ENCODE data around the gene SLC16A13.

The SLC16A13 gene

GRCh38 chr17:7026471-7027115, 9.2 kb upstream of the SLC16A13 start:
- Mint-ChIP-seq H3K4me1 (peaks cover 62% of the 10 kb centered on the region), H3K4me3 (no peak overlapping the region)

GRCh38 chr17:7027335-7027734, 8.5 kb upstream of the SLC16A13 start:
- H3K27me3 Mint-ChIP-seq = peaks cover 22% of the 10 kb centered on the region
- no peak for DNase-seq
- H3K4me1 Mint-ChIP-seq = peaks cover 62% of the 10 kb centered on the region
- H3K27ac Mint-ChIP-seq = no peak overlapping the region
- H3K4me3 Mint-ChIP-seq = no peak overlapping the region
- CTCF ChIA-PET = no interaction called here
- peaks cover 9% of the 10 kb centered on the region for H3K36me3 Mint-ChIP-seq
- H3K9me3 Mint-ChIP-seq = peaks cover 3% of the 10 kb centered on the region

More at GRCh38 chr17:7026471-7027115, 9.2 kb upstream of the SLC16A13 start:
- Mint-ChIP-seq H3K9me3 (peaks cover 3% of the 10 kb centered on the region), H3K27ac (no peak overlapping the region), H3K36me3 (peaks cover 8% of the 10 kb centered on the region), H3K27me3 (peaks cover 29% of the 10 kb centered on the region)
- CTCF ChIA-PET = interaction anchor here (8.4 kb wide), 1 partner anchor 112 kb away, joined by 51 read pairs; no protein-coding TSS in a partner anchor
- DNase-seq = no peak

- Mint-ChIP-seq H3K27me3 (peaks cover 4% of the 10 kb centered on the region), H3K9me3 (peaks cover 3% of the 10 kb centered on the region), H3K4me1 (peaks cover 59% of the 10 kb centered on the region), H3K27ac (peak overlapping the region; percentile 90), H3K36me3 (peaks cover 11% of the 10 kb centered on the region), H3K4me3 (no peak overlapping the region)
- CTCF ChIA-PET = no interaction called here
- no peak for DNase-seq
Observed at GRCh38 chr17:7029096-7029495, 6.7 kb upstream of the SLC16A13 start.

GRCh38 chr17:7029659-7030058, 6.2 kb upstream of the SLC16A13 start:
- H3K4me3 Mint-ChIP-seq = peak overlapping the region; percentile 59
- H3K27me3 Mint-ChIP-seq = no peaks in the 10 kb centered on the region
- peak overlapping the region; percentile 90 for H3K27ac Mint-ChIP-seq
- CTCF ChIA-PET = no interaction called here
- H3K9me3 Mint-ChIP-seq = peaks cover 3% of the 10 kb centered on the region
- peaks cover 12% of the 10 kb centered on the region for H3K36me3 Mint-ChIP-seq
- peak; percentile 72 for DNase-seq
- H3K4me1 Mint-ChIP-seq = peaks cover 60% of the 10 kb centered on the region

GRCh38 chr17:7034955-7035590, 742 bp upstream of the SLC16A13 start:
- CTCF ChIA-PET = interaction anchor here (1.0 to 1.3 kb wide), 5 partner anchors 10 to 124 kb away, joined by 3 to 6 read pairs (median 5); no protein-coding TSS in a partner anchor
- Mint-ChIP-seq H3K4me3 (peak overlapping the region; percentile 84), H3K36me3 (peaks cover 25% of the 10 kb centered on the region), H3K27ac (peak overlapping the region; percentile 95), H3K9me3 (no peaks in the 10 kb centered on the region), H3K4me1 (peaks cover 74% of the 10 kb centered on the region), H3K27me3 (no peaks in the 10 kb centered on the region)
- DNase-seq = peak; percentile 59

GRCh38 chr17:7038025-7038862, 2.4 kb downstream of the SLC16A13 start:
- CTCF ChIA-PET = interaction anchor here (1.3 to 2.4 kb wide), 3 partner anchors 8 to 127 kb away, joined by 4 to 7 read pairs (median 6); no protein-coding TSS in a partner anchor
- Mint-ChIP-seq H3K27ac (no peak overlapping the region), H3K4me1 (peaks cover 67% of the 10 kb centered on the region), H3K36me3 (peaks cover 21% of the 10 kb centered on the region), H3K4me3 (peak overlapping the region; percentile 60), H3K9me3 (no peaks in the 10 kb centered on the region), H3K27me3 (peaks cover 25% of the 10 kb centered on the region)
- no peak for DNase-seq

GRCh38 chr17:7039832-7040231, 4.0 kb downstream of the SLC16A13 start:
- CTCF ChIA-PET = interaction anchor here (1.5 to 2.4 kb wide), 2 partner anchors 94 to 129 kb away, joined by 3 to 6 read pairs; no protein-coding TSS in a partner anchor
- no peak overlapping the region for H3K4me3 Mint-ChIP-seq
- no peak overlapping the region for H3K27ac Mint-ChIP-seq

GRCh38 chr17:7041607-7042500, 6.0 kb downstream of the SLC16A13 start:
- Mint-ChIP-seq H3K27me3 (peaks cover 45% of the 10 kb centered on the region), H3K9me3 (no peaks in the 10 kb centered on the region), H3K4me1 (peaks cover 61% of the 10 kb centered on the region), H3K4me3 (peak overlapping the region; percentile 46), H3K27ac (no peak overlapping the region), H3K36me3 (peaks cover 13% of the 10 kb centered on the region)
- CTCF ChIA-PET = interaction anchor here (0.5 to 1.0 kb wide), 2 partner anchors 95 to 102 kb away, joined by 3 read pairs; no protein-coding TSS in a partner anchor
- DNase-seq = no peak

More at GRCh38 chr17:7039832-7040231, 4.0 kb downstream of the SLC16A13 start:
- Mint-ChIP-seq H3K9me3 (no peaks in the 10 kb centered on the region), H3K4me1 (peaks cover 58% of the 10 kb centered on the region), H3K27me3 (peaks cover 41% of the 10 kb centered on the region), H3K36me3 (peaks cover 19% of the 10 kb centered on the region)
- DNase-seq = no peak

- peaks cover 45% of the 10 kb centered on the region for H3K27me3 Mint-ChIP-seq
- no peak overlapping the region for H3K27ac Mint-ChIP-seq
- H3K4me1 Mint-ChIP-seq = peaks cover 62% of the 10 kb centered on the region
- H3K36me3 Mint-ChIP-seq = peaks cover 13% of the 10 kb centered on the region
- peak; percentile 51 for DNase-seq
- H3K9me3 Mint-ChIP-seq = no peaks in the 10 kb centered on the region
- CTCF ChIA-PET = interaction anchor here (1.0 kb wide), 1 partner anchor 94 kb away, joined by 3 read pairs; no protein-coding TSS in a partner anchor
- peak overlapping the region; percentile 54 for H3K4me3 Mint-ChIP-seq
Observed at GRCh38 chr17:7042501-7043181, 6.8 kb downstream of the SLC16A13 start.

GRCh38 chr17:7043182-7043496, 7.3 kb downstream of the SLC16A13 start:
- Mint-ChIP-seq H3K36me3 (peaks cover 13% of the 10 kb centered on the region), H3K4me1 (peaks cover 58% of the 10 kb centered on the region), H3K27ac (no peak overlapping the region), H3K27me3 (peaks cover 45% of the 10 kb centered on the region), H3K4me3 (peak overlapping the region; percentile 54), H3K9me3 (no peaks in the 10 kb centered on the region)
- CTCF ChIA-PET = interaction anchor here (13.2 kb wide), 1 partner anchor 94 kb away, joined by 270 read pairs; no protein-coding TSS in a partner anchor
- peak; percentile 25 for DNase-seq

- Mint-ChIP-seq H3K36me3 (peaks cover 9% of the 10 kb centered on the region), H3K4me3 (peak within 1 kb of the TSS; percentile 54), H3K27me3 (peaks cover 45% of the 10 kb centered on the region), H3K9me3 (no peaks in the 10 kb centered on the region), H3K4me1 (peaks cover 53% of the 10 kb centered on the region), H3K27ac (peak within 1 kb of the TSS; percentile 8)
- peak; percentile 42 for DNase-seq
- CTCF ChIA-PET = interaction anchor here (3.0 to 13.2 kb wide), 2 partner anchors 94 to 129 kb away, joined by 8 to 270 read pairs; no protein-coding TSS in a partner anchor
Observed at GRCh38 chr17:7043497-7044198, 7.8 kb downstream of the SLC16A13 start, which contains the start of gene SLC16A11. TSS of gene SLC16A11 (minus strand) at chr17:7044092. CDS start at chr17:7043513, 579 bp downstream.

- H3K4me3 Mint-ChIP-seq = peak overlapping the region; percentile 65
- H3K36me3 Mint-ChIP-seq = no peaks in the 10 kb centered on the region
- CTCF ChIA-PET = interaction anchor here (0.6 to 13.2 kb wide), 27 partner anchors 8 to 544 kb away, joined by 3 to 270 read pairs (median 4); partner anchors contain the start of genes SLC16A13 and SOX15
- H3K4me1 Mint-ChIP-seq = peaks cover 43% of the 10 kb centered on the region
- DNase-seq = peak; percentile 59
- H3K9me3 Mint-ChIP-seq = no peaks in the 10 kb centered on the region
- peaks cover 58% of the 10 kb centered on the region for H3K27me3 Mint-ChIP-seq
- H3K27ac Mint-ChIP-seq = peak overlapping the region; percentile 71
Observed at GRCh38 chr17:7045492-7046126, 9.8 kb downstream of the SLC16A13 start.
